ENCODE measurements around the gene GARS1.

- TF ChIP-seq CTCF (IDR thresholded peaks at IDR 0.05) (no peak), EP300 (IDR thresholded peaks at IDR 0.05) (no peak), POLR2A (IDR thresholded peaks at IDR 0.05) (no peak)
Observed at GRCh38 chr7:30561389-30561788, 33.3 kb upstream of the GARS1 start.

All from ovary (tissue), 3 donors.